Measurements from ENCODE around the gene ZBP1. TPM values are rescaled to one million over a fixed set of nuclear protein-coding genes. Genes with fewer than 3 reads are reported as not detected.

The ZBP1 gene
- total and polyA plus RNA-seq, 11 donors, result 0.15 to 1.7 (median 0.31) TPM; not detected in 6

- Histone ChIP-seq H3K4me3 (peak overlapping the region in 3 of 12 donors; percentile 20 to 27 (median 23)), H3K4me1 (peaks cover 0 to 8% (median 5%) of the 10 kb centered on the region in 12 donors), H3K36me3 (no peaks in the 10 kb centered on the region), H3K27ac (no peak overlapping the region), H3K27me3 (peaks cover 0 to 5% (median 0%) of the 10 kb centered on the region in 9 donors), H3K9me3 (no peaks in the 10 kb centered on the region)
- WGBS, 4 donors, result 20 to 37% (median 21%) methylated on average over 20 to 39 of the region's 39 CpGs
- intact Hi-C loops (cut with DNase I), result loop anchor here (1.0 to 10.0 kb wide), 11 partner anchors 55 to 614 kb away; no protein-coding TSS in a partner anchor
- no peak for TF ChIP-seq POLR2A (IDR thresholded peaks at IDR 0.05)
- peak; percentile 90 to 96 (median 94) for TF ChIP-seq CTCF (IDR thresholded peaks at IDR 0.05)
- DNase-seq (peak; percentile 62 to 86 (median 74)), ATAC-seq (peak; percentile 67 to 87 (median 80))
Observed at GRCh38 chr20:57596998-57597939, 23.0 kb downstream of the ZBP1 start.

- Histone ChIP-seq H3K4me1 (peaks cover 0 to 8% (median 5%) of the 10 kb centered on the region in 12 donors), H3K9me3 (no peaks in the 10 kb centered on the region), H3K4me3 (no peak overlapping the region), H3K36me3 (no peaks in the 10 kb centered on the region), H3K27me3 (peaks cover 0 to 5% (median 0%) of the 10 kb centered on the region in 9 donors), H3K27ac (no peak overlapping the region)
- intact Hi-C loops (cut with DNase I), result loop anchor here (1.0 to 10.0 kb wide), 10 partner anchors 56 to 614 kb away; no protein-coding TSS in a partner anchor
- ATAC-seq (no peak), DNase-seq (no peak)
- TF ChIP-seq CTCF (IDR thresholded peaks at IDR 0.05), result no peak
- TF ChIP-seq POLR2A (IDR thresholded peaks at IDR 0.05), result no peak
- WGBS, 4 donors, result 63 to 76% (median 69%) methylated on average over 11 of the region's 11 CpGs
Observed at GRCh38 chr20:57596358-57596757, 23.9 kb downstream of the ZBP1 start.

- Histone ChIP-seq H3K27me3 (peaks cover 0 to 5% (median 0%) of the 10 kb centered on the region in 9 donors), H3K9me3 (no peaks in the 10 kb centered on the region), H3K36me3 (no peaks in the 10 kb centered on the region), H3K27ac (no peak overlapping the region), H3K4me1 (peaks cover 0 to 8% (median 5%) of the 10 kb centered on the region in 12 donors), H3K4me3 (no peak overlapping the region)
- TF ChIP-seq POLR2A (IDR thresholded peaks at IDR 0.05), result no peak
- TF ChIP-seq CTCF (IDR thresholded peaks at IDR 0.05), result no peak
- intact Hi-C loops (cut with DNase I), result loop anchor here (1.0 to 10.0 kb wide), 11 partner anchors 57 to 615 kb away; no protein-coding TSS in a partner anchor
- WGBS, 4 donors, result 83 to 91% (median 87%) methylated on average over 15 to 25 of the region's 25 CpGs
- DNase-seq (peak in 1 of 5 donors; percentile 32), ATAC-seq (peak in 1 of 4 donors; percentile 13)
Observed at GRCh38 chr20:57595041-57596030, 24.9 kb downstream of the ZBP1 start.
